Measurements from ENCODE around the gene SLC35D3.

Gene SLC35D3

GRCh38 chr6:136923954-136924673 lies 2.0 kb downstream of the SLC35D3 start:
- ChIA-PET CTCF (interaction anchor here (0.6 kb wide), 1 partner anchor 136 kb away, joined by 4 read pairs; no protein-coding TSS in a partner anchor), POLR2A (no interaction called here)
- no peak for TF ChIP-seq LEF1 (IDR thresholded peaks at IDR 0.05; ENCODE audit: borderline replicate concordance)
- TF ChIP-seq FOXA1 (IDR thresholded peaks at IDR 0.05), result no peak
- no peak for TF ChIP-seq HDGF (IDR thresholded peaks at IDR 0.05; ENCODE audit: borderline replicate concordance)
- TF ChIP-seq ELF4 (IDR thresholded peaks at IDR 0.05), result no peak
- TF ChIP-seq TARDBP (IDR thresholded peaks at IDR 0.05), result no peak
- TF ChIP-seq ARNT (IDR thresholded peaks at IDR 0.05), result no peak
- DNase-seq (ENCODE audit: extremely low spot score), result no peak

- no peak for DNase-seq (ENCODE audit: extremely low spot score)
- ChIA-PET CTCF (no interaction called here), POLR2A (no interaction called here)
- no peak for TF ChIP-seq SP1 (IDR thresholded peaks at IDR 0.05)
- TF ChIP-seq TARDBP (IDR thresholded peaks at IDR 0.05), result no peak
- TF ChIP-seq BHLHE40 (IDR thresholded peaks at IDR 0.05; ENCODE audit: borderline replicate concordance), result no peak
- no peak for TF ChIP-seq PKNOX1 (IDR thresholded peaks at IDR 0.05)
- no peak for TF ChIP-seq FOXM1 (IDR thresholded peaks at IDR 0.05; ENCODE audit: borderline replicate concordance)
- no peak for TF ChIP-seq FOXA1 (IDR thresholded peaks at IDR 0.05)
- no peak for TF ChIP-seq ELF4 (IDR thresholded peaks at IDR 0.05)
- TF ChIP-seq L3MBTL2 (conservative IDR thresholded peaks at IDR 0.05), result no peak
- TF ChIP-seq ARNT (IDR thresholded peaks at IDR 0.05), result no peak
- TF ChIP-seq CTBP1 (IDR thresholded peaks at IDR 0.05; ENCODE audit: borderline replicate concordance), result no peak
- no peak for TF ChIP-seq SUZ12 (IDR thresholded peaks at IDR 0.05)
Measured at GRCh38 chr6:136926383-136926782, 4.3 kb downstream of the SLC35D3 start.

GRCh38 chr6:136927292-136927691 lies 5.2 kb downstream of the SLC35D3 start:
- no peak for TF ChIP-seq L3MBTL2 (conservative IDR thresholded peaks at IDR 0.05)
- TF ChIP-seq LEF1 (IDR thresholded peaks at IDR 0.05; ENCODE audit: borderline replicate concordance), result no peak
- no peak for TF ChIP-seq ELF4 (IDR thresholded peaks at IDR 0.05)
- TF ChIP-seq BHLHE40 (IDR thresholded peaks at IDR 0.05; ENCODE audit: borderline replicate concordance), result no peak
- no peak for TF ChIP-seq SP1 (IDR thresholded peaks at IDR 0.05)
- no peak for TF ChIP-seq CTBP1 (IDR thresholded peaks at IDR 0.05; ENCODE audit: borderline replicate concordance)
- no peak for TF ChIP-seq PKNOX1 (IDR thresholded peaks at IDR 0.05)
- TF ChIP-seq NFRKB (IDR thresholded peaks at IDR 0.05), result no peak
- no peak for TF ChIP-seq FOXA1 (IDR thresholded peaks at IDR 0.05)
- TF ChIP-seq FOXM1 (IDR thresholded peaks at IDR 0.05; ENCODE audit: borderline replicate concordance), result no peak
- TF ChIP-seq SUZ12 (IDR thresholded peaks at IDR 0.05), result no peak
- TF ChIP-seq HDGF (IDR thresholded peaks at IDR 0.05; ENCODE audit: borderline replicate concordance), result no peak
- TF ChIP-seq ARNT (IDR thresholded peaks at IDR 0.05), result no peak
- TF ChIP-seq ZNF384 (IDR thresholded peaks at IDR 0.05), result no peak
- no peak for TF ChIP-seq TARDBP (IDR thresholded peaks at IDR 0.05)
- no peak for TF ChIP-seq FOXK2 (IDR thresholded peaks at IDR 0.05)
- ChIA-PET POLR2A (no interaction called here), CTCF (no interaction called here)
- DNase-seq (ENCODE audit: extremely low spot score), result peak; percentile 46

GRCh38 chr6:136930528-136930927 lies 8.4 kb downstream of the SLC35D3 start:
- ChIA-PET CTCF (no interaction called here), POLR2A (no interaction called here)
- no peak for DNase-seq (ENCODE audit: extremely low spot score)
- TF ChIP-seq NFRKB (IDR thresholded peaks at IDR 0.05), result no peak
- no peak for TF ChIP-seq FOXK2 (IDR thresholded peaks at IDR 0.05)
- TF ChIP-seq FOXA1 (IDR thresholded peaks at IDR 0.05), result no peak
- TF ChIP-seq ZNF384 (IDR thresholded peaks at IDR 0.05), result no peak
- TF ChIP-seq FOXM1 (IDR thresholded peaks at IDR 0.05; ENCODE audit: borderline replicate concordance), result no peak
- TF ChIP-seq ELF4 (IDR thresholded peaks at IDR 0.05), result no peak
- no peak for TF ChIP-seq SP1 (IDR thresholded peaks at IDR 0.05)
- no peak for TF ChIP-seq LEF1 (IDR thresholded peaks at IDR 0.05; ENCODE audit: borderline replicate concordance)
- TF ChIP-seq HDGF (IDR thresholded peaks at IDR 0.05; ENCODE audit: borderline replicate concordance), result no peak
- TF ChIP-seq TARDBP (IDR thresholded peaks at IDR 0.05), result no peak
- TF ChIP-seq ARNT (IDR thresholded peaks at IDR 0.05), result no peak
- no peak for TF ChIP-seq BHLHE40 (IDR thresholded peaks at IDR 0.05; ENCODE audit: borderline replicate concordance)
- no peak for TF ChIP-seq CTBP1 (IDR thresholded peaks at IDR 0.05; ENCODE audit: borderline replicate concordance)
- no peak for TF ChIP-seq PKNOX1 (IDR thresholded peaks at IDR 0.05)
- no peak for TF ChIP-seq SUZ12 (IDR thresholded peaks at IDR 0.05)
- TF ChIP-seq L3MBTL2 (conservative IDR thresholded peaks at IDR 0.05), result no peak

GRCh38 chr6:136932599-136932998 lies 10.5 kb downstream of the SLC35D3 start:
- no peak for DNase-seq (ENCODE audit: extremely low spot score)
- POLR2A ChIA-PET, result no interaction called here
- CTCF ChIA-PET, result no interaction called here
- TF ChIP-seq NFRKB (IDR thresholded peaks at IDR 0.05) (no peak), FOXM1 (IDR thresholded peaks at IDR 0.05; ENCODE audit: borderline replicate concordance) (no peak), LEF1 (IDR thresholded peaks at IDR 0.05; ENCODE audit: borderline replicate concordance) (no peak), FOXK2 (IDR thresholded peaks at IDR 0.05) (no peak), HDGF (IDR thresholded peaks at IDR 0.05; ENCODE audit: borderline replicate concordance) (no peak), SUZ12 (IDR thresholded peaks at IDR 0.05) (no peak), L3MBTL2 (conservative IDR thresholded peaks at IDR 0.05) (no peak), PKNOX1 (IDR thresholded peaks at IDR 0.05) (no peak), ELF4 (IDR thresholded peaks at IDR 0.05) (no peak), ARNT (IDR thresholded peaks at IDR 0.05) (no peak), CTBP1 (IDR thresholded peaks at IDR 0.05; ENCODE audit: borderline replicate concordance) (no peak), TARDBP (IDR thresholded peaks at IDR 0.05) (no peak), SP1 (IDR thresholded peaks at IDR 0.05) (no peak), ZNF384 (IDR thresholded peaks at IDR 0.05) (no peak), FOXA1 (IDR thresholded peaks at IDR 0.05) (no peak), BHLHE40 (IDR thresholded peaks at IDR 0.05; ENCODE audit: borderline replicate concordance) (no peak)
